NCI-H1417 (cell line): ENCODE results near the gene KCTD4.

ENCODE experiments used
- DNase-seq, 3 experiments: peaks; one replicate each; lab custom pipeline; 2025; lab: John Stamatoyannopoulos, UW

Gene KCTD4

GRCh38 chr13:45174478-45174877, 26.4 kb downstream of the KCTD4 start:
- no peak for DNase-seq

GRCh38 chr13:45168555-45168930, 32.3 kb downstream of the KCTD4 start:
- DNase-seq = no peak

- no peak for DNase-seq
Observed at GRCh38 chr13:45167611-45168554, 33.0 kb downstream of the KCTD4 start.

- DNase-seq = no peak
Observed at GRCh38 chr13:45166858-45167257, 34.0 kb downstream of the KCTD4 start.

- no peak for DNase-seq
Observed at GRCh38 chr13:45162821-45163220, 38.0 kb downstream of the KCTD4 start.

GRCh38 chr13:45162194-45162593, 38.7 kb downstream of the KCTD4 start:
- DNase-seq = no peak

GRCh38 chr13:45156565-45157361, 44.1 kb downstream of the KCTD4 start:
- DNase-seq = no peak

- DNase-seq = no peak
Observed at GRCh38 chr13:45149964-45150363, 50.9 kb downstream of the KCTD4 start.

GRCh38 chr13:45143346-45143751, 57.5 kb downstream of the KCTD4 start:
- DNase-seq = no peak
